GM12878 (cell line): ENCODE measurements around the gene MOV10L1. TPM values are rescaled to one million over a fixed set of nuclear protein-coding genes. Genes with fewer than 3 reads are reported as not detected.

Experiments
- ATAC-seq: fragments of 200-7000 bp; cut with Tn5 transposase; 3 replicates; pipeline ENCODE4 v1.9.1; 2020; ENCODE audit warnings: mild to moderate bottlenecking, moderate library complexity
- BruUV-seq: library from RNA; stranded (reverse); fragments of 400-500 nt; replicated peaks from 2 replicates; lab custom pipeline; 2021; lab: Mats Ljungman, UMichigan
- CTCF ChIA-PET: fragments of 300-600 bp; sonication (Branson Sonifier 250); formaldehyde crosslinking; extraction: SDS; loops from one replicate; lab custom pipeline; 2021; ENCODE audit warnings: inconsistent platforms; lab: Yijun Ruan, JAX
- POLR2A ChIA-PET: fragments of 350-600 bp; formaldehyde crosslinking; extraction: SDS; loops from one replicate; lab custom pipeline; 2021; ENCODE audit warnings: inconsistent platforms; lab: Charles Lee
- RAD21 ChIA-PET: fragments of 300-600 bp; sonication (Branson Sonifier 250); formaldehyde crosslinking; loops from one replicate; lab custom pipeline; 2023; ENCODE audit warnings: antibody characterized with exemption; ENCODE audit not compliant: unreplicated experiment; lab: Charles Lee
- SMC1A ChIA-PET: fragments of 300-600 bp; sonication (Branson Sonifier 250); formaldehyde crosslinking; loops from one replicate; lab custom pipeline; 2023; ENCODE audit not compliant: unreplicated experiment, uncharacterized antibody; lab: Charles Lee
- DNase-seq: peaks from one replicate; pipeline ENCODE4 v3.0.0-alpha.2; 2011; ENCODE audit warnings: low read depth, low spot score
- FAIRE-seq: peaks from 3 replicates; lab custom pipeline; 2011; peaks lifted over from hg19 to GRCh38; lab: Jason Lieb, UNC
- H2AFZ ChIP-seq: 2 replicates; pipeline ENCODE4 v1.6.0; 2011; ENCODE audit warnings: low read depth, low read length, control low read depth; ENCODE audit not compliant: control insufficient read depth
- H3K27ac ChIP-seq: 2 replicates; pipeline ENCODE4 v1.5.1; 2011; ENCODE audit warnings: control low read depth; ENCODE audit not compliant: control insufficient read depth, insufficient read depth
- H3K27me3 ChIP-seq, 2 experiments: replicated peaks in 1 of 2; 2 replicates each; pipeline versions ENCODE4 v1.6.0 to v1.6.1; 2011; ENCODE audit warnings: low read length in 1 of 2; ENCODE audit not compliant: control insufficient read depth in 2 of 2, insufficient read depth in 2 of 2
- H3K36me3 ChIP-seq, 2 experiments: 2 replicates each; pipeline ENCODE4 v1.5.1; 2011; ENCODE audit warnings: low read length in 1 of 2; ENCODE audit not compliant: control insufficient read depth in 2 of 2, insufficient read depth in 2 of 2
- H3K4me1 ChIP-seq: 2 replicates; pipeline ENCODE4 v1.6.1; 2011; ENCODE audit warnings: mild to moderate bottlenecking, low read length, moderate library complexity, mixed read lengths; ENCODE audit not compliant: control insufficient read depth, insufficient read depth
- H3K4me2 ChIP-seq: 2 replicates; pipeline ENCODE4 v1.6.0; 2011; ENCODE audit warnings: control low read depth; ENCODE audit not compliant: control insufficient read depth, insufficient read depth
- H3K4me3 ChIP-seq: fragments of 200-600 bp; sonication (generic); 2 replicates; pipeline ENCODE4 v1.5.1; 2016
- H3K79me2 ChIP-seq: 2 replicates; pipeline ENCODE4 v1.6.0; 2011; ENCODE audit warnings: low read length; ENCODE audit not compliant: control insufficient read depth, insufficient read depth
- H3K9ac ChIP-seq: 2 replicates; pipeline ENCODE4 v1.8.0; 2011; ENCODE audit warnings: low read length, control low read depth, mixed read lengths; ENCODE audit not compliant: control insufficient read depth, insufficient read depth
- H3K9me3 ChIP-seq: replicated peaks from 3 replicates; pipeline ENCODE4 v1.5.1; 2011; ENCODE audit warnings: mild to moderate bottlenecking, low read length; ENCODE audit not compliant: control insufficient read depth, insufficient read depth
- H4K20me1 ChIP-seq: 2 replicates; pipeline ENCODE4 v1.6.0; 2011; ENCODE audit not compliant: control insufficient read depth, insufficient read depth
- BCL11A ChIP-seq: IDR thresholded peaks from 2 replicates; pipeline ENCODE4 v1.6.1; 2011; ENCODE audit warnings: low read depth, low read length
- ESRRA ChIP-seq: IDR thresholded peaks from 2 replicates; pipeline ENCODE4 v1.6.1; 2012; ENCODE audit warnings: mild to moderate bottlenecking, low read length, improper control_type of control experiment
- MYB ChIP-seq: fragments of 150-350 bp; IDR thresholded peaks from 2 replicates; pipeline ENCODE4 v1.6.1; 2014; ENCODE audit warnings: mild to moderate bottlenecking, low read depth, low read length, borderline replicate concordance
- PAX5 ChIP-seq: IDR thresholded peaks from 2 replicates; pipeline ENCODE4 v1.6.1; 2011; ENCODE audit warnings: low read depth, low read length, borderline replicate concordance
- POLR2AphosphoS2 ChIP-seq: IDR thresholded peaks from 2 replicates; pipeline ENCODE4 v1.6.1; 2011; ENCODE audit warnings: low read depth, mild to moderate bottlenecking, low read length, improper control_type of control experiment, moderate library complexity
- STAT3 ChIP-seq: IDR thresholded peaks from 2 replicates; pipeline ENCODE4 v1.6.1; 2011; ENCODE audit warnings: low read depth, low read length, improper control_type of control experiment
- WGBS: methylation state at CpG from one replicate; pipeline ENCODE4 v1.1.6; 2016; ENCODE audit warnings: low lambda C conversion rate; ENCODE audit not compliant: insufficient replicate concordance, insufficient coverage; ENCODE audit errors: missing lambda C conversion rate; 5-methylcytosine and 5-hydroxymethylcytosine counted together
- in situ Hi-C: fragments of 300-500 bp; cut with MboI; formaldehyde crosslinking; loops from 9 replicates; pipeline ENCODE4 v1.14.3; 2018; ENCODE audit warnings: mixed read lengths
- intact Hi-C: fragments of 100-400 bp; cut with micrococcal nuclease; formaldehyde crosslinking; loops from one replicate; pipeline ENCODE4 v1.14.2; 2022; ENCODE audit not compliant: unreplicated experiment
- polyA plus RNA-seq, 11 experiments: library from polyadenylated mRNA; depleted of rRNA in 4 of 11; unstranded in 6 of 11; stranded (reverse) in 5 of 11; fragments of >200 nt; fragmentation: Nextera tagmentation in 4 of 11; fragmentation: Illumina TruSeq in 1 of 11; extraction: Ambion mirVana in 4 of 11; extraction: Trizol in 1 of 11; gene quantifications; 1 replicate in 1 of 11; 2 replicates in 10 of 11; pipeline versions ENCODE4 v1.2.1 to v1.2.3, GENCODE V29; 2011 to 2016; ENCODE audit warnings: inconsistent platforms in 2 of 11, missing spikeins in 2 of 11, low read depth in 1 of 11
- total RNA-seq, 4 experiments: library from RNA; depleted of rRNA in 3 of 4; stranded (reverse); fragments of >200 nt in 3 of 4; fragmentation: Illumina TruSeq in 1 of 4; extraction: Trizol in 1 of 4; gene quantifications; 2 replicates each; pipeline versions ENCODE4 v1.2.1 to v1.2.3, GENCODE V29; 2013 to 2021
- TF ChIP-seq, protein P1 (sequence below): fragments of 450-650 bp; IDR thresholded peaks from 2 replicates; pipeline ENCODE4 v1.6.1; 2016; ENCODE audit warnings: mild to moderate bottlenecking, moderate library complexity, borderline replicate concordance
- TF ChIP-seq, protein P2 (sequence below): fragments of 450-650 bp; formaldehyde crosslinking; IDR thresholded peaks from 2 replicates; pipeline ENCODE4 v1.4.0; 2020; ENCODE audit warnings: mild to moderate bottlenecking, moderate library complexity
- TF ChIP-seq, protein P3 (sequence below): fragments of 150-350 bp; IDR thresholded peaks from 2 replicates; pipeline ENCODE4 v1.6.1; 2014; ENCODE audit warnings: mild to moderate bottlenecking, low read depth, low read length

MOV10L1 gene
- total and polyA plus RNA-seq, 10 of the 15 experiments (the other 5 are each of a cell fraction or from before 2014, with no cell fraction given) = 0.22 TPM; not detected in 9

DNA sequence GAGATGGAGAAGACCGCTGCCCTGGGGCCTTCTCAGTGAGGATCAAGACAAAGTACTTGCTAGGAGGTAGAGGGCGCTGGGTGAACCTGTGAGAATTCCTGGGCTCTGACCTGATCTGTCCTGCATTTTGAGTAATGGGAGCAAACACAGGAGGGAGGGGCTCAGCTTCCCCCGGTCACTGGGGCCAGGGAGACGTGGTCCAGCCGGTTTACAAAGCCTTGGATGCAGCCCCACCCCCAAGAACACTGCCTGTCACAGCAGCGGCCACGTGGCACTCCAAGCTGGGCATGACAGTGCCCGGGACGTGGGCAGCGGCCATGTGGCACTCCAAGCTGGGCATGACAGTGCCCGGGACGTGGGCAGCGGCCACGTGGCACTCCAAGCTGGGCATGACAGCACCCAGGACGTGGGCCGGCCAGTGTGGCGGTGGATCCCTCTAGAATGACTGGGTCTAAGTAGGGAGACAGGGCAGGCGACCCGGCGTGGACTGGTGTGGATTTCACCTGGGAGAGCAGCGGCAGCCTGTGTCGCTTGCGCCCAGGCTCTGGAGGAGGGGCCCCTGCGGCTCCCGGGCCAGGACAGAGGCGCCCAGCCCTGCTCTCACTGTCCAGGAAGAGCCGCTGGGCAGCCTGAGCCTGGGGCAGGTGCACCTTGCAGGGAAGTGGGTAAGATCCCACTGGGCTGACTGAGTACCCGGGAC is 29.2 kb upstream of the MOV10L1 start (continued):
- TF ChIP-seq, protein P1, sequence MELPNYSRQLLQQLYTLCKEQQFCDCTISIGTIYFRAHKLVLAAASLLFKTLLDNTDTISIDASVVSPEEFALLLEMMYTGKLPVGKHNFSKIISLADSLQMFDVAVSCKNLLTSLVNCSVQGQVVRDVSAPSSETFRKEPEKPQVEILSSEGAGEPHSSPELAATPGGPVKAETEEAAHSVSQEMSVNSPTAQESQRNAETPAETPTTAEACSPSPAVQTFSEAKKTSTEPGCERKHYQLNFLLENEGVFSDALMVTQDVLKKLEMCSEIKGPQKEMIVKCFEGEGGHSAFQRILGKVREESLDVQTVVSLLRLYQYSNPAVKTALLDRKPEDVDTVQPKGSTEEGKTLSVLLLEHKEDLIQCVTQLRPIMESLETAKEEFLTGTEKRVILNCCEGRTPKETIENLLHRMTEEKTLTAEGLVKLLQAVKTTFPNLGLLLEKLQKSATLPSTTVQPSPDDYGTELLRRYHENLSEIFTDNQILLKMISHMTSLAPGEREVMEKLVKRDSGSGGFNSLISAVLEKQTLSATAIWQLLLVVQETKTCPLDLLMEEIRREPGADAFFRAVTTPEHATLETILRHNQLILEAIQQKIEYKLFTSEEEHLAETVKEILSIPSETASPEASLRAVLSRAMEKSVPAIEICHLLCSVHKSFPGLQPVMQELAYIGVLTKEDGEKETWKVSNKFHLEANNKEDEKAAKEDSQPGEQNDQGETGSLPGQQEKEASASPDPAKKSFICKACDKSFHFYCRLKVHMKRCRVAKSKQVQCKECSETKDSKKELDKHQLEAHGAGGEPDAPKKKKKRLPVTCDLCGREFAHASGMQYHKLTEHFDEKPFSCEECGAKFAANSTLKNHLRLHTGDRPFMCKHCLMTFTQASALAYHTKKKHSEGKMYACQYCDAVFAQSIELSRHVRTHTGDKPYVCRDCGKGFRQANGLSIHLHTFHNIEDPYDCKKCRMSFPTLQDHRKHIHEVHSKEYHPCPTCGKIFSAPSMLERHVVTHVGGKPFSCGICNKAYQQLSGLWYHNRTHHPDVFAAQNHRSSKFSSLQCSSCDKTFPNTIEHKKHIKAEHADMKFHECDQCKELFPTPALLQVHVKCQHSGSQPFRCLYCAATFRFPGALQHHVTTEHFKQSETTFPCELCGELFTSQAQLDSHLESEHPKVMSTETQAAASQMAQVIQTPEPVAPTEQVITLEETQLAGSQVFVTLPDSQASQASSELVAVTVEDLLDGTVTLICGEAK = no peak
- TF ChIP-seq, all 136 proteins: peak for 0

DNA sequence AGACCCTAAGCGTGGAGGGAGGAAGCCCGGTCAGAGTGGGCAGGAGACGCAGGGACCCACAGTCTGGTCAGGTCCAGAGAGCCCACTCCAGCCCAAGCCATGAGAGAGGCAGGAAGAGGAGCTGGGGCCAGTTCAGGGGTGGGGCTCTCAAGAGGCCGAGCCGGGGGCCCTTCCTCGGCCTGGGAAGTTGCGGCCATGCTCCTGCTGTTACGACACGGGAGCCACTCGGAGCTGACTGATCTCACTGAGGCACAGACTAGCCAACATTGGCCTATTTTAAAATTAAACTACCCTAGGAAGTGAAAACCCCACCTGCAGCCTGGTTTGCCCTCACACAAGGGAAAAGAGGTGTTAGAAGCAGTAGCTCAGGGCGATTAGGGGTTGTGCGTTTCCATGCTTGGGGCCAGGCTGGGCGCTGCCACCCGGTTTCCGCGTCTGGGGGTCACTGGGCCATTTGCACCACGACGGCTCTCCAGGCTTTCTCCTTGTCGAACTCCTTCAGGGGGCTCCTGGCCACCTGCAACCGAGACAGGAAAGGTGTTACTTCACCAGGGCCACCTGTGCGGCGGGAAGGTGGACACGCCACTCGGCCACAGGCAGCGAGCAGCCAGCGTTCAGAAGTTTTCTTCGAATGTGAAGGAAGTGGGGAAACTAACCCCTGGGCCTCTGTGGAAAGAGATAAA is 28.5 kb upstream of the MOV10L1 start:
- ChIA-PET SMC1A (no interaction called here), CTCF (no interaction called here), POLR2A (no interaction called here), RAD21 (no interaction called here)
- no peaks in the 10 kb centered on the region; a peak in 2 of 4 replicates for H3K27me3 ChIP-seq
- H3K27ac ChIP-seq = no peak overlapping the region
- no peak overlapping the region for H3K4me3 ChIP-seq
- H3K9me3 ChIP-seq = no peaks in the 10 kb centered on the region
- no TSS peak for BruUV-seq
- H3K4me1 ChIP-seq = no peaks in the 10 kb centered on the region
- FAIRE-seq (no peak), DNase-seq (no peak), ATAC-seq (no peak)
- H3K9ac ChIP-seq = no peak overlapping the region
- no peaks in the 10 kb centered on the region for H4K20me1 ChIP-seq
- H3K4me2 ChIP-seq = no peak overlapping the region
- TF ChIP-seq STAT3 = no peak
- TF ChIP-seq BCL11A = no peak
- TF ChIP-seq, protein P2, sequence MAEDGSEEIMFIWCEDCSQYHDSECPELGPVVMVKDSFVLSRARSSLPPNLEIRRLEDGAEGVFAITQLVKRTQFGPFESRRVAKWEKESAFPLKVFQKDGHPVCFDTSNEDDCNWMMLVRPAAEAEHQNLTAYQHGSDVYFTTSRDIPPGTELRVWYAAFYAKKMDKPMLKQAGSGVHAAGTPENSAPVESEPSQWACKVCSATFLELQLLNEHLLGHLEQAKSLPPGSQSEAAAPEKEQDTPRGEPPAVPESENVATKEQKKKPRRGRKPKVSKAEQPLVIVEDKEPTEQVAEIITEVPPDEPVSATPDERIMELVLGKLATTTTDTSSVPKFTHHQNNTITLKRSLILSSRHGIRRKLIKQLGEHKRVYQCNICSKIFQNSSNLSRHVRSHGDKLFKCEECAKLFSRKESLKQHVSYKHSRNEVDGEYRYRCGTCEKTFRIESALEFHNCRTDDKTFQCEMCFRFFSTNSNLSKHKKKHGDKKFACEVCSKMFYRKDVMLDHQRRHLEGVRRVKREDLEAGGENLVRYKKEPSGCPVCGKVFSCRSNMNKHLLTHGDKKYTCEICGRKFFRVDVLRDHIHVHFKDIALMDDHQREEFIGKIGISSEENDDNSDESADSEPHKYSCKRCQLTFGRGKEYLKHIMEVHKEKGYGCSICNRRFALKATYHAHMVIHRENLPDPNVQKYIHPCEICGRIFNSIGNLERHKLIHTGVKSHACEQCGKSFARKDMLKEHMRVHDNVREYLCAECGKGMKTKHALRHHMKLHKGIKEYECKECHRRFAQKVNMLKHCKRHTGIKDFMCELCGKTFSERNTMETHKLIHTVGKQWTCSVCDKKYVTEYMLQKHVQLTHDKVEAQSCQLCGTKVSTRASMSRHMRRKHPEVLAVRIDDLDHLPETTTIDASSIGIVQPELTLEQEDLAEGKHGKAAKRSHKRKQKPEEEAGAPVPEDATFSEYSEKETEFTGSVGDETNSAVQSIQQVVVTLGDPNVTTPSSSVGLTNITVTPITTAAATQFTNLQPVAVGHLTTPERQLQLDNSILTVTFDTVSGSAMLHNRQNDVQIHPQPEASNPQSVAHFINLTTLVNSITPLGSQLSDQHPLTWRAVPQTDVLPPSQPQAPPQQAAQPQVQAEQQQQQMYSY (CRISPR knock-in tag) = no peak
- TF ChIP-seq MYB = no peak
- no peak for TF ChIP-seq PAX5
- TF ChIP-seq POLR2AphosphoS2 = no peak
- no peak for TF ChIP-seq ESRRA
- TF ChIP-seq, protein P3, sequence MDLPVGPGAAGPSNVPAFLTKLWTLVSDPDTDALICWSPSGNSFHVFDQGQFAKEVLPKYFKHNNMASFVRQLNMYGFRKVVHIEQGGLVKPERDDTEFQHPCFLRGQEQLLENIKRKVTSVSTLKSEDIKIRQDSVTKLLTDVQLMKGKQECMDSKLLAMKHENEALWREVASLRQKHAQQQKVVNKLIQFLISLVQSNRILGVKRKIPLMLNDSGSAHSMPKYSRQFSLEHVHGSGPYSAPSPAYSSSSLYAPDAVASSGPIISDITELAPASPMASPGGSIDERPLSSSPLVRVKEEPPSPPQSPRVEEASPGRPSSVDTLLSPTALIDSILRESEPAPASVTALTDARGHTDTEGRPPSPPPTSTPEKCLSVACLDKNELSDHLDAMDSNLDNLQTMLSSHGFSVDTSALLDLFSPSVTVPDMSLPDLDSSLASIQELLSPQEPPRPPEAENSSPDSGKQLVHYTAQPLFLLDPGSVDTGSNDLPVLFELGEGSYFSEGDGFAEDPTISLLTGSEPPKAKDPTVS = no peak
- TF ChIP-seq, all 136 proteins: peak for 0
- Histone ChIP-seq H2AFZ (no peak overlapping the region), H3K36me3 (no peaks in the 10 kb centered on the region), H3K79me2 (no peaks in the 10 kb centered on the region)
- in situ Hi-C loops = no loop called here
- intact Hi-C loops = no loop called here
- 41% methylated on average over 27 of the region's 27 CpGs for WGBS
